Measurements from ENCODE around the gene CAPSL.
A peak's percentile ranks its signal among the peaks of the same experiment; 100 is the strongest.
"Not testable (repeated sequence)": the region's sequence is repeated elsewhere in the genome, so short reads cannot be mapped to it uniquely, and the experiment has no call there.

CAPSL gene

DNA sequence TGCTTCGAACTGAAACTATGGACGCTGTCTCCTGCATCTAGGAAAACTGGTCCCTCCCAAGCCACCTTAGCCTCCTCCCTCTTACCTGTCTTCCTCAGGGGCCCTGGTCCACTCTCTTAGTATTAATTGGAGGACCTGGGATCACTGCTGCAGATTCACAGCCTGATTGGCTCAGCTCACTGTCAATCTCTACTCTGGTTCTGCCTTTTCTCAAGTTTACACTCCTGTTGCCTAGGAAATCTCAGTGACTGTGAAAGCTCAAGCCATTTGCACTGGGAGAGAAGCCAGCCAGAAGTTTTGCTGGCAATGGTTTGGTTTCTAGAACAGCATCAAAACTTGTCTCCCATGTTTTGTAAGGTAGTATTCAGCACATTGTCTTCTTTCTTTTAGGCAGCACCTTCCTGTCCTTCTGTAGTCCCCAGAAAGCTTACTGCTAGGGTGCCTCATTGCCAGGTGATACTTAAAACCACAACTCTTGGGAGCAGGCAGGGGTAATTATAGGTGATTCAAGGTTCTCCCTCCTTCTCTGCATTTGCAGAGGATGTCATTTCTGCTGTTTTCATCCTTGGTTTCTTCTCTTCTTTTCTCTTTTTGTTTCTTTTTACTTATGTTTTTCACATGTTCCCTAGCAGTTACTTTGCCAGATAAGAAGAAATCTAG is at the start of gene CAPSL:
CAPSL (minus strand) TSS at position 55 of the 660 bp plus-strand sequence. CDS start 17,502 bp downstream, outside the sequence.
- no peak for DNase-seq (ENCODE audit: low read depth in 2 of 2)

DNA sequence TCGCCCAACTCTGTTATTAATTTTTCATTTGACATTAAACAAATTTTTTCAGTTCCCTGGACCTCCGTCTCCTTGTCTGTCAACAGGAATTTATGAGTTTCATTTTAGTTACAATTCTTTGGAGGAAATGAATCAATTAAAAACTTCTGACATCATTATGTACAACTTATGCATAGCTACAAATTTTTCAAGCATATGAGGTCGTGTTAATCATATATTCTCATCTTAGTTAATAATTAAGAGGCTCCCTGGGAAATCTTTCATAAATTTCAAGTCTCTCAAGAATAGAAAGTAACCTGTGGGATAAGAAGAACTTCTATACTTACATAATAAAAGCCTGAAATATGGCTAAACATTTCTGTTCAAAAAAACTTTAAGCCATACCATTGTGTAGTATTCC is 49.4 kb upstream of the CAPSL start:
- no peak for DNase-seq (ENCODE audit: low read depth in 2 of 2)

DNA sequence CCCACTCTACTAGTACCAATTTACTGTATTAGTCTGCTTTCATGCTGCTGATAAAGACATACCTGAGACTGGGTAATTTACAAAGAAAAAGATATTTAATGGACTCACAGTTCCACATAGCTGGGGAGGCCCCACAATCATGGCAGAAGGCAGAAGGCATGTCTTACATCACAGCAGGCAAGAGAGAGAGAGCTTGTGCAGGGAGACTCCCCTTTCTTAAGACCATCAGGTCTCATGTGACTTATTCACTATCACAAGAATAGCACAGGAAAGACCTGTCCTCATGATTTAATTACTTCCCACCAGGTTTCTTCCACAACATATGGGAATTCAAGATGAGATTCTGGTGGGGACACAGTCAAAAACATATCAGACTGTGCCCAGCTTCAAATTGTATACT is 41.3 kb upstream of the CAPSL start:
- DNase-seq (ENCODE audit: low read depth in 2 of 2): no peak

DNA sequence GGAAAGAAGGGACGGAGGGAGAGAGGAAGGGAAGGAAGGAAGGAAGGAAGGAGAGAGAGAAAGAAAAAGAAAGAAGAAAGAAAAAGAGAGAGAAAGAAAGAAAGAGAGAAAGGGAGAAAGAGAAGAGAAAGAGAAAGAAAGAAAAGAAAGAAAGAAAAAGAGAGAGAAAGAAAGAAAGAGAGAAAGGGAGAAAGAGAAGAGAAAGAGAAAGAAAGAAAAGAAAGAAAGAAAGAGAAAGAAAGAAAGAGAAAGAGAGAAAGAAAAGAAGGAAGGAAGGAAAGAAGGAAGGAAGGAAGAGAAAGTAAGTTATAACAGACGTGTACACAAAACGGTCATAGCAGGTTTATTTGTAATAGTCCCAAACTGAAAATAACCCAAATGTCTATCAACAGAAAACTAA is 38.4 kb upstream of the CAPSL start:
- not testable (repeated sequence) for DNase-seq (ENCODE audit: low read depth in 2 of 2)

DNA sequence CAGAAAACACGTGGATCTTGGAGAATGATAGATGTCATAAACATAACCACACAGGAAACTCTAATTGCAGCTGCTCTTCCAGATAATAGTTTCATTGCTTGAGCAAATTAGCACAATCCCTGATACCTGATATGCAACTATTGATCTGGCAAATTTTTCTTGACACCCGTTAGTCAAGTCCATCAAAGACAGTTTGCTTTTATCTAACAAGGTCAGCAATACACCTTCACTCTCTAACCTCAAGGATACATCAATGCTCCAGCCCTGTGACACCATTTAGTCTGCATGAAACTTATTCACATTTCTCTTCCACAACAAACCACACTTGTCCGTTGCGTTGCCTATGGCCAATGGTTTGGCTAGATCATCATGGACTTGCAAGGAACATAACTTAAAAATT is 36.1 kb upstream of the CAPSL start:
- no peak for DNase-seq (ENCODE audit: low read depth in 2 of 2)

DNA sequence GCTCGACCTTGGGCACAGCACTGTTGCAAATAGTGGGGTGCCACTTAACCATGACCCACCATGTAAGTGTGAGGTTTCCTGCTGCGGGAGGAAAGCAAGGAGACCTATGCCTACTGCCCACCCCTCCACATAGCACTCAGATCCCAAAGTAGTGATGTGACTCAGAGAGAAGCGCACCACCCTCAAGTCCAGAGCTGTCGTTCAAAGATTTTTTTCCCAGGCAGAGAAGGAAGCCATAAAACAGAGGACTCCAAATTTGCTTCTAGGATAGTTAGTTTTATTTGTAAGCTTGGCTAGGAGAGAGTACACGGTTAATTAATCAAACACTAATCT is 33.4 kb upstream of the CAPSL start:
- no peak for DNase-seq (ENCODE audit: low read depth in 2 of 2)

DNA sequence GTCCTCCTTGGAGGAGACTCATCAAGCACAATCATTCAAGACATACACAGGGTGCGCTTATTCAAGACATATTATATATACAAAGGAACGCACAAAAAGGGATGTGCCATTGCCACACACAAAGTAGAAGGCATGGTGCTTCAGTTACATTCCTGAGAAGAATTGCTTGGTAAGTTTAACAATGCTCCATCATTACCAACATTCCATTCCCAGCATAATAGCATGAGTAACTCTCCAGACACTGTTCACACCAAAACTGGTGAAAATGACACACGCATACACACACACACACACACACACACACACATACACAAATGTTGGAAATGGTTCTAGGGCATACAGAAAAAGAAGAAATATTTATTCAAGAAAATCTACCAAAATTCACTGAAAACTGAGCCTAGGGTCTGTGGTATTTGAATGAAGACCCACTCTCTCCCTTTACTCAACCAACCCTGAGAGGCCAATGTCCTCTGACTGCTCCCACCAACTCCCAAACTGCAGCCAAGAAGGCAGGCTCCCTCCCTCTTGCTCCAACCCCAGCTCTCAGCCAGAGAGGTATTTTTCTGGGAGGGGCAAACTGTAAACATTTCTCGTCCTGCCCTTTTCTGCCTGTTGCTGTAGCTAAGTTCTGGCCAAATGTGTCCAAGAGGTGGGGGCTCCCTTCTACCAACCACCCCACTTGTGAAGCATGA is 32.9 kb upstream of the CAPSL start:
- no peak for DNase-seq (ENCODE audit: low read depth in 2 of 2)

DNA sequence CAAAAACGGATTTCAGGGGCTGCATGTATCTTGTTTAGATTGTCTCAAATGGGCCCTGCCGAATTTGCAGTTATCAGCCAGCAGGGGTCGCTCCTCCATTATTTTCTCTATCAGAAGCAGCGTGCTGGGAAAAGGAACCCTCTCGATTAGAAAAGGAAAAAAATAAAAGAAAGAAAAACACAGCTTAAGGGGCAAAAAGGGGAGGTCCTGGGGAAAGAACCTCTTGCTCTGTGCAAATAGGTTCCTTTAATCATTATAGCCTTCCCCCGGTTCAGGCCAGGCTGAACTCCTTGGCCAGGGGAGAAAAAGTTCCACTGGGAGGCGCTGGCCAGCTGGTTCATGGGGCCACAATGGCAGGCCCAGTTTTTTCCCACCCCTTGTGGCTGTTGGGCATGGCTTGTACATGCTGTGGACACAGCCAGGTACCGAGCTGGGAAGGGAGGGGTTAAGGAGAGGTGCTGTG is 25.0 kb upstream of the CAPSL start:
- no peak for DNase-seq (ENCODE audit: low read depth in 2 of 2)

DNA sequence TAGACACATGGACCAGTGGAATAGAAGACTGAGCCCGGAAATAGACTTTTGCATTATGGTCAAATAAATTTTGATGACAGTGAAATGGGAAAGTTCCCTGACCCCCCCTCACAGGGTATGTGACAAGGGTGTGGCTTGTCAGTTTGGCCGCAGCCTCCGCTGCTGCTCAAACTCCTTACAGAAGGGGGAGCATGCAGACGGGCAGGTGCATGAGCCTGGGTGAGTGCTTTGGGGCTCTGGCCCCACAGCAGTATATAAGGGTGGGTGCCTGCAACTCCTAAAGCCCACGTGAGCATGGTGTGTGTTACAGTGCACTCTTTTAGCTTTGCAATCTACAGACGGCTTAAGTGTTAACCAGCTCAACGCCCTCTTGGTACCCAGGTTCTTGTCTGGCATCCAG is 21.9 kb upstream of the CAPSL start:
- no peak for DNase-seq (ENCODE audit: low read depth in 2 of 2)

DNA sequence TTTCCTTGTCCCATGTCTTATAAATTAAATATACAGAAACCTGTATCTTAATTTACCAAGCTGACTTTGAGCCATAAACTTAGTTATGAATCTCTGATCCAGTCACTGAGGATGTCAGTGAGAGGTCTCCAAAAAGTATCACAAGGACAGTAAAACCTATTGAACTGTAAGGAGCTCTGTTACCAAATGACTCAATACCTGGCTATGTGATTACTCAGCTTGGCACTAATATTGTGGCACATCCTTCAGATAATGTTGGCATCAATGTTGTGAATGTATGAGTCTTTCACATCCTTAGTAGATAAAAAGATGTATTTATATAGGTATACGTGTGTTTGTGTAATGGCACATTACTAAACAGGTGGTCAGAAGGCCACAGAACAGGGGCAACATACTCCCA is 18.0 kb upstream of the CAPSL start:
- DNase-seq (ENCODE audit: low read depth in 2 of 2): no peak

DNA sequence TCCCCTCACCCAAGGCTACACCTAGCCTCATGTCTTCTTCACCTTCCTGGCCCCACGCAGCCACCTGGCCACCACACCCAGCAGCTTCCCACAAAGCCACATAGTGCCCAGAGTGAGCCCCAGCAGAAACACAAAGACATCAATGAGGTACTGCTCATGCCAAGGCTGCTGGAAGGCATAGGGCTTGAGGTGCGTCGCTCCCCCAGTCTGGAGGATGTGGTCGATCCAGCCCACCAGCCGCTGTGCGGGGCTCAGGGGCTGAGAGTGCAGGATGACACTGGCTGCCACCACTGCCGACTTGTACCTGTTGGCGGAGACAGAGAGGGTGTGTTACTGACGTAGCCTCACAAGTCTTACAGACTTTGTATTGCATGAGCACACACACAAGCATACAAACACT is 15.8 kb upstream of the CAPSL start:
- no peak for DNase-seq (ENCODE audit: low read depth in 2 of 2)

DNA sequence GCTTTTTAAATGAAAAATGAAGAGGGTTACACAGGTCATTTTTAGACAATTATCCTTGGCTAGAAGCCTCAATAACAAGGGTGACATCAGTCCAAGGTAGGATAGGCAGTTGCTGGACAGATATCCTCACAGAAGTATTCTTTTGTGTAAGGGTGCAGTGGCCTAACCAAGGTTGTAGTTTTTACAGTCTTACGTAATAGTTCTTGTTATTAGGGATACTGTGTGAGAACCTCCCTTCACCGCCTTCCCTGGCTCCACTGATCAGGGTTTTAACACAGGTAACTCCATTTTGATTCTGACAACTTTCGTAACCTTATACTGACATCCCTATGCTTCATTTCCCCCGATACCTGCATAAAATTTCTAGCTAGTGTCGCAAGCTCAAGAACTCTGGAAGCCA is 8.7 kb upstream of the CAPSL start:
- no peak for DNase-seq (ENCODE audit: low read depth in 2 of 2)

DNA sequence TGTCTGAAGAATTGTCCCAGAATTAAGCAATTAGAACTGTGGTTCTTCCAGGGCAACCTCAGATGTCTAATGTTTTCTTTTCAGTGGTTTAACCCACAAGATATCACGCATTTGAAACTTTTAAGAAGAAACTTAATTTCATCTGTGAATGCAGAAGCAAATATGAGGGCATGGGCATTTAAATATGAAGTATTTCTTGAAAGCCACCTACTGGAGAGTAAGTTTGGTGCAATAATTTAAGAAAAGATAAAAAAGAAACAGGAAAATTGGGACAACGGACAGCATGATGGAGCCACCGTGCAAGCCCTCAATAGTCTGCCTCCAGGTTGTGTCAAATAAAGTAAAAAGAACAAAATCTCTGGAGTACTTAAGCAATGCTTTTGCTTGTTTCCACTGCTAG is 1.2 kb upstream of the CAPSL start:
- no peak for DNase-seq (ENCODE audit: low read depth in 2 of 2)

DNA sequence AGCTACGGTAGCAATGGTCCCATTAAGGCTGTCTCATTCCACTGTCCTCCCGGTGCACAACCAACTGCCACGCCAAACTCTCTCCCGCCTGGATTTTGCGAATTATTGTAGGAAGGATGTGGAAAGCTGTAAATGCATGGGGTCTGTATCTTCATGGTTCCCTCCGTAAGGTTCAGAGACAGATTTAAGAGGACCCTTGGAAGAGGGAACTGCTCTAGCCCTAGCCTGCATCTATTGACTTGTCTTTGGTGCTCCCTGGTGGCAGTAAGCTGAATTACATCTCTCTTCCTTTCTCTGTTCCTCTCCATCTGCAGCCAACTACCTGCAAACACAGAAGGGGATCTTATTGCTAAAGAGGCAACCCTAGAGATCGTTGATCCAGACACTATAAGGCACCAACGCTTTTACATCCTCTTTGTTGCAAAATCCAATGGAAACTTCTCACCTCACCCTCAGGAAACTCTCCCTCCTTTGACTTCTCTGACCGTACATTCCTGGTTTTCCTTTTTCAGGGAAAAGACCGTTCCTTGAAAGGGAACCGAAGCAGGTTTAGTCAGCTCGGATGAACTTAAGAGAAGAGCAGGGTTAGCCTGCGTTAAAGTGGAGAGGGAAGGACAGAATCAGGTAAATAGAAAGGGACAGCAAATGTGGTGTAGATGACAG is 11.9 kb downstream of the CAPSL start:
- peak in 1 of 2 donors; percentile 69 for DNase-seq (ENCODE audit: low read depth in 2 of 2)

DNA sequence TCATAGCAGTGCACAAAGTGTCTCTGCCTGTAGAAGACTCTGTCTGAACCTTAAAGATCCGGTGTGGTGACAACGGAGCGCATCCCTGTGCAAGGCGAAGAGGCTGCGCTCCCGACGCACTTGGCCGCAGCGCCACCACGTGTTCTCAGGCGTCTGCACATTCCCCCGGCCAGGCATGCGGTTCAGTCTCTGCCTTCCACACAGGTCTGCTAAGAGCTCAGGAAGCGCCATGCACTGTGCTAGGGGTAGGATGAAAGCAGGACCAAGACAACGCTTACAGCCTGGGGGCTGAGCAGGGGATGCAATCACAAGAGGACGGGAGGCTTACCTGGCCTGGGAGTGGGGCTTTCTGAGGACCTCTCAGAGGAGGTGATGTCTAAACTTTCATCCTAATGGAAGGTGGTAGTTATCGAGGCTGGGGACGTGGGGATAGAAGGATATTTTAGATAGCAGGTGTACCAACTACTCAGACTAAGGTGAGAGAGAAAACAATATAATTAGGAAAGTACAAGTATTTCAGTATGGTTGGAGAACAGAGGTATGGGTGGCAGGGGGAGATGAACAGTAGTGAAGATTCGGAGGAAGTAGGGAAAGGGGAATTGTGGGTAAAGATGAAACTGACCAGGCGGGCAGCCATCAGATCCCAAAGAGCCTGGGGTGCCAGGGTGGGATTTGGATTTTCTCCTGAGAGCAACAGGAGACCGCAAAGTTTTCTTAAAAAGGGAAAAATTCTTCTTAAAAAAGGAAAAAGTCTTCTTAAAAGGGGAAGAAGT is 13.3 kb downstream of the CAPSL start:
- peak; percentile 77 to 80 for DNase-seq (ENCODE audit: low read depth in 2 of 2)

DNA sequence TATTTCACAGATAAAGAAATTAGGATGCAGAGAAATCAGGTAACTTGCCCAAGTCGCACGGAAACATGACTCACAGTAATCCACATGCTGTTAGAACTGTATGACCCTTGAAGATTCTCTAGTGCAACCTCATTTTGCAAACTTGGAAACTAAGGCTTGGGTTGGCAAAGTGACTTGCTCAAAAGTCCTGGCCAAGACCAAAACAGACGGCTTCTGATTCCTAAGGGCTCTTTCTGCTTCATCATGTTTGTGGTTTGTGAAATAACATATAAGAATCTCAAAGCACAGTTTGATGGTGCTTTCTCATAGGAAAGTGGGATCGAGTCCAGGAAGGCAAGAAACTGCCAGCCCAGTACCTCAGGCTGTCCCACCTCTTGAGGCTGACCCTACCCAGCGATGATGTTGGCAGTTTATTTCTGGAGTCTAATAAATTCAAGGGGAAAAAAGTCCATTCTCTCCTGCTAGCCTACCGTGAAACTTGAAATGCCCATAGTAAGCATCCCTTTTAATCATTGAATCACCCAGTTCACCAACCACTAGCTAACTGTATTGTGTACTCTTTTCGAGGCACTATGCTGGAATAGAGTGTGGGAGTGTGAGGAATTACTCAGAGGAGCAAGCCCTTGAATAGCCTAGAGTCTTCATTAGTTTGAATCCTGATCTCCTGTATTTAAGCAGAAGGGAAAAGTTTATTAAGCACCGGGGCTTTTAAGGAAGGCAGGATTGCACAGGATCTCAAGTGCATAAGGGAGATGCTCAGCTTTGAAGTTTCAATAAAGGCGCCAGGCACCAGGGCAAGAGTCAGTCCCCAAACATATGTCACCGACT is 14.1 kb downstream of the CAPSL start:
- no peak for DNase-seq (ENCODE audit: low read depth in 2 of 2)

DNA sequence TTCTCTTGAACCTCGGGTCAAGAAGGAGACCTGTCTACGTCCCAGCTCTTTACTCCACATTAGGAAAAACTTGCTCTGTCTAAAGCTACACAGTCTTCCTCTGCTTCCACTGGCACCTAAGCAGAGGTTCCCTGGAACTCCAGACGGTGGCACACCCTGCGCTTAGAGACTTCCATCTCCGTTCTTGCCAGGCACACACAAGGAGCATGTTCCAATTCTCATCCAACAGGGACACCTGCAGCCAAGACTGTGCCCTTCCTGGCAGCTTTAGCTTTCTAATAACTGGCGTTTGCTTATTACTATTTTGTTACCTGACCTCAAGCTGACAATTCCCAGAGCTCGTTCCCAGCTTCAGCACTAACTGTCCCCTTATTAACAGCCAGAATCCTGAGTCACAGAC is 16.0 kb downstream of the CAPSL start:
- no peak for DNase-seq (ENCODE audit: low read depth in 2 of 2)

DNA sequence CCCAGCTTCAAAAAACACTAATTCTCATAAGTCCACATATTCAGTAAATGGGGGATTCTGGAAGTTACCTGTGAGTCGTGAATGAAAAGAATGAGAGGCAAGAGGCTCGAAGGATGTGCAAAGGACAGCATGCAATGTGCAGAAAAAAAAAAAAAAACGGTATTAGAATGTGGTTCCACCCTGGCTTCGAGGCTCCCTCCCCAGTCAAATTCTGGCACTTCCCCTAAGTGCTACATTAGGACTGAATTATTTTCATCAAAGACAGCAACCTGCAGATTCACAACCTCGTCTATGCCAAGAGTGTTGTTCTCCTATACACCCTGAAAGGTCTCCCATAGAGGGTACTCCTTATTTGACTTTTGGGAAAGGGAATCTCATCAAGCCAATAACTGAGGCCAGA is 16.5 kb downstream of the CAPSL start:
- DNase-seq (ENCODE audit: low read depth in 2 of 2): no peak

DNA sequence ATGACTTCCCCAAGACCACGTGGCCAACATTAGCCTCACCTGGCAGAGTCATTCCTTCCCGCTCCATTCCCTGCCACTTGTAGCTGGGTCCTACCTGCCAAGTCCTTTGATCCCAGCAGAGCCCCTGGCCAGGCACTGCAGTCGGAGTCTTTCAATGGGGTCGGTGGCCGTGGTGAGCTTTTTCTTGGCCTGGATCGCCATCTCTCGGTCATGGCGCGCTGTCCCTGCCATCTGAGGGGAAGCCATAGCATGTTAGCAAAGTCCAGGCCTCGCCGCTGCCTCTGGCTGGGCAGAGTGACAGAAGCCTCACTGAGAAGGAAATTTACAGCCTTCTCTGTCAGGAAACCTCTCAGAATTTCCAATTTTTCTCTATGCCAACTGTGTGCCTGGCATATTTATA is 17.5 kb downstream of the CAPSL start:
- no peak for DNase-seq (ENCODE audit: low read depth in 2 of 2)

DNA sequence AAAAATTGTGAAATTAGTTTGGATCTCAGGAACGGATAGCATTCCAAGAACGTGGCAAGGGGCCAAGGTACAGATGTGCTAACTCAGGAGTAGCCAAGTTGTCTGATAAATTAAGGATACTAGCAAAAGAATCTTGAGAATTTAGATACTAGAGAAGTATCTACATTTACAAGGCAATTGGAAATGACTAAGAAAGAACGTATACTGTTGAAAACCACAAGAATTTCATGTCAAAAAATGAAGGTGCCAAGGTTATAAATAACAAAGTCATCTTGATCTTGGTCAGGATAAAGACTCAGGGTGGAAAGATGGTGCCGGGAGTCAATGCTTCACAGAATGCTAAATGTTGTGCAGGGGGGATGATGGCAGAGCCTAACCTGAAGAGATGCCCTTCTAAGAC is 19.2 kb downstream of the CAPSL start:
- DNase-seq (ENCODE audit: low read depth in 2 of 2): no peak

DNA sequence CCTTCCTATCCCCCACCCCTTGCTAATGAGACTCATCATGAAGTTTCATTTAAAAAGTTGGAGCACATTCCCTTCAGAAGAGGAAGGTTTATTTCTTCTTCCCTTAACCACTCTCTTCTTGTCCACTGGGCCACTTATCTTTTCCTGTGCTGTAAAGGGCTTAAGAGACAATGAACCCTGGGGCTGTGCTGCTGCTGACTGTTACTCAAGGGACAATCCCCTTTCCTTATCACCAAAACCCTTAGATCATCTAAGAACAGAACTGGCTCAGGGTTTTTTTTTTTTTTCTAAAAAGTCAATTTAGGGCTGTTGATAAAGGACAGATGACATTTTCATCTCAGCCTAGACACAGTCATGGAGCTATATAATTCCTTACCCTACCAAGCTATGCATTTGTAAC is 29.6 kb downstream of the CAPSL start:
- no peak for DNase-seq (ENCODE audit: low read depth in 2 of 2)

DNA sequence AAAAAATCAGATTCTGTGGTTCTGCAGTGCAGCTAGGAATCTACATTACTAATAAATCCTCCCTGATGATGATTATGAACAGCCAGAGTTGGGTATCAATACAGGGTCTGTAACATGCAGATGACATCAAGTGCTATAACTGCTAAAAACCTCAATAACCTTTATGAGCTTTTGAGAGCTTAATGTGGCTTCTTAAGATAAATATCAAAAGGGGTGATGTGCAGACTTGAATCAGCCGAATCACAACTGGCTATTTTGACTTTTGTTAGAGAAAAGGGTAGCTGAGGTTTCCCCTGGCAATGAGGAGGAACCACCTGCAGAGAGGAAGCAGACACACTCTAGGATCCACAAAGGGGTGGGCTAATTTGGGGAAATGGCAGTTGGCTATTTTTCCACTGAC is 30.2 kb downstream of the CAPSL start:
- no peak for DNase-seq (ENCODE audit: low read depth in 2 of 2)
